GM08714 (cell line): Measurements from ENCODE around the gene MTERF4.

Experiments used
- H3K4me3 ChIP-seq: fragments of 200-500 bp; sonication (Bioruptor generic); 2 replicates; pipeline ENCODE4 v1.5.1; 2014; ENCODE audit warnings: mild to moderate bottlenecking, low read length, inconsistent platforms
- ZNF274 ChIP-seq: IDR thresholded peaks from 2 replicates; pipeline ENCODE4 v1.6.1; 2012; ENCODE audit warnings: mild to moderate bottlenecking, low read depth, low read length

The MTERF4 gene

DNA sequence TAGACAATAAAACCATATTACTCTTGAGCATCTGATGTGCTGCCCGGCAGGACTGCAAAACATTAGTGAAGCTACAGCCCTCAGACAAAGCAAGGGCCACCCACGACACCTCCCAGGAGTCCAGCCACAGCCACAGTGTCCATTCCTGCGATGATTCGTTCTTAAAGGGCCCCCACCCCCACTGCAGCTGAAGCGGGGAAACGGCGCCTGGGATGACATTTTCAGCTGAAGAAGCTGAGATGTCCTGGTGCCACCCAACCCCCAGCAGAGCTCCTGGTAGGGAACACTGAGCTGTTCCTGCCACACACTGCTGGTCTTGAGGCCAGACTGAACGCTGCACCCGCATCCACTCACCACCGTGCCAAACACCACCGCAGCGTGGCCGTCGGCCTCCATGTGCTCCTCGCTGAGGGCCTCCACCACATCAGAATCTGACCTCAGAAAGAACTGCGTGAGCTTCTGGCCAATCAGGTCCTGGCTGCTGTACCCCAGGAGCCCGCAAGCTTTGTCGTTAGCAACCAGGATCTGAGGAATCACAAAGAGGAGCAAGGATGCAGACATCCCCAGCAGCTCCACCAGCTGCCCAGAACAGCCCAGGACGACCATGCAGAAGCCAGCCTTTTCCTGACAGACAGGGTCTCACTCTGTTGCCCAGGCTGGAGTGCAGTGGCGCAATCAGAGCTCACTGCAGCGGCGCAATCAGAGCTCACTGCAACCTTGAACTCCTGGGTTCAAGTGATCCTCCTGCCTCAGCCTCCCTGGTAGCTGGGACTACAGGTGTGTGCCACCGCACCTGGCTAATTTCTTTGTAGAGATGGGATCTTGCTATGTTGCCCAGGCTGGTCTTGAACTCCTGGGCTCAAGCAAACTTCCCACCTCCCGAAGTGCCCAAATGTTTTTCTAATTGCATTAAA, 37.7 kb upstream of the MTERF4 start:
- no peak for TF ChIP-seq ZNF274

DNA sequence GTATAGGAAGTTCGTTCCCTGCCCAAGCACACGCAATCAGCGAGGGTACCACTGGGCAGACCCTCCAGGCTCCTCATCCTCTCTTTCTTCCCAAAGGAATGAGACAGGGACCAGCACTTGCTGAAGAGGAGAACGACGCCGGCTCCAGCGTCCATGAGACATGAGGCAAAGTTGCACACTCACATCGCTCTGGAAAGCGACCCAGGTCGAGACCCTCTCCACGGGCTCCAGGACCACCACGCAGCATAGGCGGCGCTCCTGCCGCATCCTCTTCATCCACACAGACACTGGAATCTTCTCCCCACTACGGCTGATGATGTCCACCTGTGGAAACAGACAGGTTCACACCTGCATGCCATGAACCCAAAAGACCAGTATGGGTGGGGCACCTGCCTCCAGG, 36.4 kb upstream of the MTERF4 start:
- TF ChIP-seq ZNF274 = no peak
- H3K4me3 ChIP-seq = no peak overlapping the region

More for the DNA sequence above, 37.7 kb upstream of the MTERF4 start:
- H3K4me3 ChIP-seq = no peak overlapping the region

DNA sequence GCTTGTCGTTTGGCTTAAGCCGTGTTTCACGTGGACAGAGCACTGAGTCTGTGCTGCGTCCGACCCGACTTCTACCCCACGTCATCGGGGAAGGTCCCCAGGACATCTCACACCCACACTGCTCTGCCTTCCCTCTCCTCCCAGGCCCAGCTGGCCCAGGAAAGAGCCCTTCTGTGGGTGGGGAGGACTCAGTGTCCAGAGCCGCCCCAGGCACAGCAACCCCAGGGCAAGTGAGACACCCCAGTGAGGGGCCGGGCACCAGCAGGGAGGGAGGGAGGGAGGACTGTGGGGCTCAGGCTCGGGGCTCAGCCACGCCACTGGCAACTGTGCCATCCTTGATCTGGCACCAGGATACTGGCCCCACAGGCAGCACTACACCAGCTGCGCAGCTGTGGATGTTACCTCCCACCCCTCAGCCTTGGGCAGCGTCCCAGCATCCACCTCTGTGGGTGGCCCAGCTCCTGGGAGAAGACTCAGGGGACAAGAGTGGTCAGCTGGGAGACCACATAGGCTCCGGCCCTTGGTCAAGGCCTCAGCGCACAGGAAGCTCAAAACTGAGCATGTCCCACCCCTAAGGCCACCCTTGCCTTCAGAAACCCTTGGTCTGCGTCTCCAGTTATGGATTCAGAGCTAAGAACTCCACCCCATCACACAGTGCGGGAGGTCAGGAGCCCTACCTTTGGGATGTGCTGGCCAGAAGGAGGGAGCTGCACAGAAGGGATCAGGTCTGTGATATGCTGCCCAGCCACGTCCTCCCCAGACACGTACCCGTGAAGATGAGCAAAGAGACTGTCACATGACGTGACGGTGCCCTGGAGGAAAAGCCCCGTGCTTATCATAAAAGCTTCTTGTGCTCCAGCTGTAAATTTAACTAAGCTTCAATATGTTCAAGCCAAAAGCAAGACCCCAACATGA, 35.4 kb upstream of the MTERF4 start:
- no peak for TF ChIP-seq ZNF274
- no peak overlapping the region for H3K4me3 ChIP-seq

DNA sequence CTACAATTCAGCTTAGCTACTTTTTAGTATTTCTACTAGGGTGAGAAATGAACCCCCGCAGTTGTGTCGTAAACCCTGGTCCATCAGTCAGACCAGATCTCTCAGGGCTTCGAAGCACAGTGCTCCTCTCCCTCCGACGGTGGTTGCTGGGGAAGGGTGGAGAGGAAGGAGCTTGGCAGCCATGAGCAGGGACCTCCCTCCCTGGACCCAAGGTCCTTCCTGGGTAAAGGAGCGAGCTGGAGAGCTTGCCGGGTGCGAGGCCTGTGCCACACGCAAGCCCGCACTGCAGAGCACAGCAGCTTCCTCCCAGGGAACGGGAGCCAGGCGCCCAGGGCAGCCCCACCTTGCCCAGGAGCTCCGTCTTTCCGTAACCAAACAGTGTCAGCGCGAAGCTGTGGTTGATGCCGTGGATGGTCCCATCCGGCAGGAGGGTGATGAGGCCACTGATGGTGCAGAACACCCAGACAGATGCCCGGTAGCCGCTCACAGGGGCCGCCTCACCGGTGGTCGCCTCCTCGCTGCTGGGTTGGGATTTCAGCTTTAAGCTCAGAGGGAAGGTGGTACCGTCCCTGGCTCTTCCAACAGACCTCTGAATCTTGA, 34.7 kb upstream of the MTERF4 start:
- no peak for TF ChIP-seq ZNF274
- no peak overlapping the region for H3K4me3 ChIP-seq

DNA sequence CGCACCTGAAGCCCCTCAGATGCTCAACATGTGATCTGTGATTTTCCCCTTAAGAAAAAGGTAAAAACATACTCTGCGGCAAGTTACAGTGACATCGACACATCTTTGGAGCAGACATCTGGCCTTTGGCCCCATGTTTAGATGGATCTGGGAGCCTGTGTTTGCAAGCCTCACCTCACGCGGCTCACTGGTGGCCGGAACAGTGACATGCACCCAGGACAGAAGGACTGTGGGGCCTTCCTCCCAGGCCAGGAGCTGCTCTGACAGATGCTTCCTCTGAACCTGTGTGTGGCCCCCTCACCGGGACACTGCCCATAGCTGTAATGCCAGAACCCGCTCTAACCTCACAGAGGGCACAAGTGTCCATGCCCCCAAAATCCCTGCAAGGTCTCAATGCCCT, 34.1 kb upstream of the MTERF4 start:
- no peak for TF ChIP-seq ZNF274

DNA sequence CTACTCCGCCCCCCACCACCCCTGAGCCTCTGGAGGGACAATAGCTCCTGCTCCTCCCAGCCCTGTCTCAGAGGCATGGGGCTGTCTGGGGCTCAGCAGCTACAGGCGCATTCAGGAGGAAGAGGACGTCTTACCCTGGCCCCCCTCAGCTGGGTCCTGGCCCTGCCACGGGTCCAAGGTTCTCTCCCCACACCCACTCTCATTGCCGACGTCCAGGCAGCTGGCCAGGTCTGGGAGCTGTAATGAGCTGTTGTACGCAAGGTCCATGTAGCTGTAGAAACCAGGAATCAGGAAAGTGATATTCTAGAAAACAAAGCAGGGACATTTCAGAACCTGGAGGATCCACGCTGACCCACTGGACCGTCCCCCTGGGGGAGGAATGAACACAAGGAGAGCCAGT, 33.6 kb upstream of the MTERF4 start:
- TF ChIP-seq ZNF274 = no peak
- no peak overlapping the region for H3K4me3 ChIP-seq

More for the DNA sequence above, 34.1 kb upstream of the MTERF4 start:
- H3K4me3 ChIP-seq = no peak overlapping the region

DNA sequence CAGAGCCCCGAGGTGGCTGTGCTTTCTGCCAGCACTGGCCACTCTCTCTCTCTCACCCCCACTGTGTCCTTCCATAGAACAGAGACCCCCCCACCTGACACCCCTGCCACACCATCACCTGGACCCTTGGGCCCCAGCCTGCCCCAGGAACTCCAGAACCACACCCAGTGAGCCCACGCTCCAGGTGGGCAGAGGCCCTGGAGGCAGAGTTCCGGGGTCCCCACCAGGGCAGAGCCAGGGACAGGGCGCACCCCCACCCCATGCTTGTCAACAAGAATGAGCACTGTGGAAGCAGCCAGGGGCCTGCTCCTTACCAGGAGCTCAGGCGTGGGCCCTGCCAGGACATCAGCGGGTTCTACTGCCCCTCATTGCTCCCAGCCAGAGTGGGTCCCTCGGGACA, 32.6 kb upstream of the MTERF4 start:
- H3K4me3 ChIP-seq = no peak overlapping the region
- no peak for TF ChIP-seq ZNF274

DNA sequence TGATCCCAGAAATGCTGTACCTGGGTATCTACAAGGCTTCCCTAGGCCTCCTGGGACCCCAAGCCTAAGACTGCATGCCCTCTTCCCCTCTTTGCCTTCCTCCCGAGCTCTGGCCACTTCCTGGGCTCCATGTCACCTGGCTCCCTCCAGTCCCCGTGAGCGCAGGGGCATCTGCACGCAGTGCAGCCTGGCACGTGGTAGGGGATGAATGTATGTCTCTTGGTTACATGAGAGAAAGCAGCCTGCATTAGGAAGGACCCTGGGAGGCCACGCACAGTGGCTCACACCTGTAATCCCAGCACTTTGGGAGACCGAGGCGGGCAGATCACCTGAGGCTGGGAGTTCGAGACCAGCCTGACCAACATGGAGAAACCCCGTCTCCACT, 31.3 kb upstream of the MTERF4 start:
- no peak for TF ChIP-seq ZNF274
- no peak overlapping the region for H3K4me3 ChIP-seq

DNA sequence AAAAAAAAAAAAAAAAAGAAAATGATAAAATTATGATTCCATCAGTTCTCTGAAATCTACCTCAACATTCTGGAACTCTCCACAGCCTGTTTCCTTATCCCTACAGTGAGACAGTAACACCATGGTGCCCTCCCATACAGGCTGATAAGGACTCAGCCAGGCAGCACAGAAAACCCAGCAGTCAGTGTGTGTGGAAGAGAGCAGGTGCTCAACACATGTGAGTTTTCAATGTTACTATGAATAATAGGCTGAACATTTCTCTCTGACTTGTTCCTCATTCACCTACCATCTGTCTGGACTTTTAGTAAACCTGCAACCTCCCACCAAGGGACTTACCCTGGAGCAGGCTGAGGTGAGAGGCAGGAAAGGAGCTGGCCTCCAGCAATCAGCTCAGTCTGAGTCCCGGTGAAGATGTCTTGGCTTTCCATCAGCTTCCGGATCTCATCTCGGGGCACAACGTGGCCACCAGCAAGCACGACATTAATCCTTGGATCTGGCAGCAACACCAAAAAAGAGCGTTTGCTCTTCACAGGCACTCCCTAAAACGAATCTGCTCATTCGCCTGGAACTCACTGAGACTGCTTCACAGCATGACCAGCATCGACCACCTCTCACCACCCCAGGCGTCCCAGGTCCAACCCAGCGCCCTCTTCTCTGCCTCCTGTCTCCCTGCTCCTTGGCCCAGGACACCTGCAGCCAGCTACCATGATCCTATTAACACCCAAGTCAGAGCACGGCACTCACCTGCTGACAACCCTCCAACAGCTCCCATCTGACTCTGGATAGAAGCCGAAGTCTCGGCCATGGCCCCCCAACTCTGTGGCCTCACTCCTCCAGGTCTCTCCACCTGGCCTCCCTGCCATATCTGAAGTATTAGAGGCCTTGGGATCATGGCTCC, 30.7 kb upstream of the MTERF4 start:
- no peak for TF ChIP-seq ZNF274

DNA sequence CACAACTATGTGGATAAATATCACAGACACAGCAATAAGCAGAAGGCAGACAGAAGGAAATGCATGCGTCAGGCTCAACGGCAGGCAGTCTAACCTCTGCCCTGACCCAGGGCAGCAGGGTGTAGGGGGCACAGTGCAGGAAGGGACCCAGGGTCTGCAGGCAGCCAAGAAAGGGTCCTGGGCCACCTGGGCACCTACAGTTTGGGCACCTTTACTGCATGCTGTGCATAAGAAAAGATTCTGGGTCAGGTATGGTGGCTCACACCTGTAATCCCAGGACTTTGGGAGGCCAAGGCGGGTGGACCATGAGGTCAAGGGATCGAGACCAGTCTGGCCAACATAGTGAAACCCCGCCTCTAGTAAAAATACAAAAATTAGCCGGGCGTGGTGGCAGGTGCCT, 29.4 kb upstream of the MTERF4 start:
- H3K4me3 ChIP-seq = no peak overlapping the region
- no peak for TF ChIP-seq ZNF274

More for the DNA sequence above, 30.7 kb upstream of the MTERF4 start:
- H3K4me3 ChIP-seq = no peak overlapping the region

DNA sequence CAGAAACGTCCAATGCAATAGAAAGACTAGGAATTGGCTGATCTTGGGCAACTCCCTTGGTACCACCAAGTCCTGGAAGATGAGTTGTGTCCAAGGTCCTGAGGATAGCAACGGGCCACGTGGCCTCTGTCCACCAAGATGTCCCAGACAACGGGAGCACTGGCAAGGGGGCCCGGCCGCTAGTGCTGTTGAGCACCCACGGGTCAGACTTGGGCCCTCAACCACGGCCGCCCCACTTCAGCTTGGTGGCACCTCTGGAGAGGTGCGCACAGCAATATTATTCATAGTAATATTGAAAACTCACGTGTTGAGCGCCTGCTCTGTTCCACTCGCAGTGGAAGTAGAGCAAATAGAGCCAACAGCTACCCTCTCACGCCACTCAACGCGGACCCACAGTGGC, 28.2 kb upstream of the MTERF4 start:
- H3K4me3 ChIP-seq = no peak overlapping the region
- no peak for TF ChIP-seq ZNF274

DNA sequence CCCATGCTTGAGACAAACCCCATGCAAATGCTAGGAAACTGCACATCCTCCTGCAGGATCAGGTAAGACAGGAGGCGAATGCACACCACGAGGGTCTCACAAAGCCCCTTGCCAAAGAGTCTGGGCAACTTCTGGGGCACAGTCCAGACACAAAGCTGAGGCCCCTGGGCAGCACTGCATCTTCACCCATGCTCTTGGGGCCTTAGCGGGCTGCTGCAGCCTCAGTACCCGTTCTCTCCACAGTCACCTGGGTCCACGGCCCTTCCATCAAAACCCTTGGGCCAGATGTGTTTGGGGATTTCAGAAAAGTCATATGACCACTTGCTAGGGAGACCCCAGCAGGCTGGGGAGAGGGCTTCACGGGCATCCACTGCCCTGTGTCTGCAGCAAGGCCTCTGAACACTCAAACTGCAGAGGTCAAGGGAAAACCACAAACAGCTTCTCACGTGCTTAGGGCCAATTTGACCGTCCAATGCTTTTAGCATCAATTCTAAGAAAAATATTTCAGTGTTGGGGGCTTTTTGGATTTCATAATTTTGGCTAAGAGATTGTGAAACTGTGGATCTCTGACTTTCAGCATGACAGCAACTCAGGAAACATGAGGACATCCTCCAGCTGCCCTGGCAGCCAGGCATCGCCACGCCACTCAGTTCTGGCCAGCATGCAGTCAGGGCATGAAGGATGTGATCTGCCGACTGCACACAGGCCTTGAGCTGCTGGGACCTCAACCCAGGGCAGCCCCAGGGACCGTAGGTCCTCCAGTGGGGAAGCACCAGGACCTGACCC, 27.2 kb upstream of the MTERF4 start:
- no peak overlapping the region for H3K4me3 ChIP-seq
- no peak for TF ChIP-seq ZNF274

DNA sequence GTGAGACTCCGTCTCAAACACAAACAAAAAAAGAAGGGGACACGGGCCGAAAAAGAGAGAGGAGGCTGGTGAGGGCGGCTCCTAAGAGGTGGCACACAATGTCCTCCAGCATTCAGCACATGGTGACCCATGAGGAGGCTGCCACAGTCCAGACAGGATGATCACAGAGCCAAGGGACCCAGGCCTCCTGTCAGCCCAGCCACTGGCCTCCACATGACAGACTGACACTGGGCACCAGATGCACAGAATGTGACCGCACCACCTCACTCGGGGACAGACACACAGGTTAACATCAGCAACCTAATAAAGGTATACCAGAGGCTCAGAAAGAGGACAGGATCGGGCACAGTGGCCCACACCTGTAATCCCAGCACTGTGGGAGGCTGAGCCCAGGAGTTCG, 26.2 kb upstream of the MTERF4 start:
- no peak for TF ChIP-seq ZNF274
- H3K4me3 ChIP-seq = no peak overlapping the region
